Measurements from ENCODE around the gene IL18. TPM values are rescaled to one million over a fixed set of nuclear protein-coding genes. Genes with fewer than 3 reads are reported as not detected.

Gene IL18
- total RNA-seq, 1 donor from 2014 or later: 5.3 TPM

- no peak overlapping the region for H3K27ac Mint-ChIP-seq (ENCODE audit: unreplicated experiment)
- H2AFZ ChIP-seq (ENCODE audit: low read depth, low read length): no peak overlapping the region
- no peaks in the 10 kb centered on the region for H3K9me3 ChIP-seq (ENCODE audit: insufficient read depth, low read depth, low read length)
- no peak overlapping the region for H3K4me3 Mint-ChIP-seq (ENCODE audit: unreplicated experiment)
- DNase-seq (ENCODE audit: low read depth) (no peak), FAIRE-seq (no peak)
- no peaks in the 10 kb centered on the region for H3K27me3 Mint-ChIP-seq (ENCODE audit: low read depth, unreplicated experiment)
- H3K9me3 Mint-ChIP-seq (ENCODE audit: unreplicated experiment): no peaks in the 10 kb centered on the region
- H4K20me1 ChIP-seq (ENCODE audit: insufficient read depth, low read length): no peaks in the 10 kb centered on the region
- peaks cover 3% of the 10 kb centered on the region for H3K4me1 Mint-ChIP-seq (ENCODE audit: low read depth, unreplicated experiment)
- no peaks in the 10 kb centered on the region for H3K27me3 ChIP-seq (ENCODE audit: insufficient read depth, low read length)
- no peak for TF ChIP-seq CTCF (IDR thresholded peaks at IDR 0.05; ENCODE audit: insufficient read depth, low read depth, low read length)
- TF ChIP-seq EZH2 (IDR thresholded peaks at IDR 0.05; ENCODE audit: insufficient read depth, low read length): no peak
- H3K4me1 ChIP-seq (ENCODE audit: insufficient read depth, low read length): peaks cover 10% of the 10 kb centered on the region
- H3K4me2 ChIP-seq (ENCODE audit: low read length): no peak overlapping the region
- H3K4me3 ChIP-seq (ENCODE audit: insufficient read depth, low read depth, low read length): no peak overlapping the region
- no peaks in the 10 kb centered on the region for H3K36me3 ChIP-seq (ENCODE audit: insufficient read depth, low read length)
- no peaks in the 10 kb centered on the region for H3K79me2 ChIP-seq (ENCODE audit: insufficient read depth, low read length)
- H3K36me3 Mint-ChIP-seq (ENCODE audit: low read depth, unreplicated experiment): no peaks in the 10 kb centered on the region
- no peak overlapping the region for H3K27ac ChIP-seq (ENCODE audit: low read depth, low read length)
- no peak overlapping the region for H3K9ac ChIP-seq (ENCODE audit: low read length)
Observed at GRCh38 chr11:112173152-112173551, 9.3 kb upstream of the IL18 start.

- TF ChIP-seq CTCF (IDR thresholded peaks at IDR 0.05; ENCODE audit: insufficient read depth, low read depth, low read length): no peak
- TF ChIP-seq EZH2 (IDR thresholded peaks at IDR 0.05; ENCODE audit: insufficient read depth, low read length): no peak
- Mint-ChIP-seq H3K9me3 (ENCODE audit: unreplicated experiment) (no peaks in the 10 kb centered on the region), H3K27ac (ENCODE audit: unreplicated experiment) (no peak overlapping the region), H3K27me3 (ENCODE audit: low read depth, unreplicated experiment) (no peaks in the 10 kb centered on the region), H3K36me3 (ENCODE audit: low read depth, unreplicated experiment) (no peaks in the 10 kb centered on the region), H3K4me1 (ENCODE audit: low read depth, unreplicated experiment) (peaks cover 3% of the 10 kb centered on the region), H3K4me3 (ENCODE audit: unreplicated experiment) (no peak overlapping the region)
- H3K9me3 ChIP-seq (ENCODE audit: insufficient read depth, low read depth, low read length): no peaks in the 10 kb centered on the region
- peaks cover 10% of the 10 kb centered on the region for H3K4me1 ChIP-seq (ENCODE audit: insufficient read depth, low read length)
- no peak overlapping the region for H2AFZ ChIP-seq (ENCODE audit: low read depth, low read length)
- no peak for FAIRE-seq
- H4K20me1 ChIP-seq (ENCODE audit: insufficient read depth, low read length): no peaks in the 10 kb centered on the region
- H3K79me2 ChIP-seq (ENCODE audit: insufficient read depth, low read length): no peaks in the 10 kb centered on the region
- H3K4me2 ChIP-seq (ENCODE audit: low read length): peak overlapping the region; percentile 8
- H3K27me3 ChIP-seq (ENCODE audit: insufficient read depth, low read length): no peaks in the 10 kb centered on the region
- H3K36me3 ChIP-seq (ENCODE audit: insufficient read depth, low read length): no peaks in the 10 kb centered on the region
- DNase-seq (ENCODE audit: low read depth): peak; percentile 61
- H3K4me3 ChIP-seq (ENCODE audit: insufficient read depth, low read depth, low read length): no peak overlapping the region
- no peak overlapping the region for H3K27ac ChIP-seq (ENCODE audit: low read depth, low read length)
- H3K9ac ChIP-seq (ENCODE audit: low read length): no peak overlapping the region
Observed at GRCh38 chr11:112172362-112172994, 8.6 kb upstream of the IL18 start.

GRCh38 chr11:112167145-112167544, 3.3 kb upstream of the IL18 start, which contains the start of gene TEX12:
Gene TEX12, plus strand, starts transcription at chr11:112167372. Its CDS starts 1,897 bp downstream, at chr11:112169269.
- Mint-ChIP-seq H3K36me3 (ENCODE audit: low read depth, unreplicated experiment) (no peaks in the 10 kb centered on the region), H3K9me3 (ENCODE audit: unreplicated experiment) (no peaks in the 10 kb centered on the region), H3K27ac (ENCODE audit: unreplicated experiment) (no peak within 1 kb of the TSS), H3K4me1 (ENCODE audit: low read depth, unreplicated experiment) (peaks cover 5% of the 10 kb centered on the region), H3K4me3 (ENCODE audit: unreplicated experiment) (no peak within 1 kb of the TSS), H3K27me3 (ENCODE audit: low read depth, unreplicated experiment) (no peaks in the 10 kb centered on the region)
- H3K27me3 ChIP-seq (ENCODE audit: insufficient read depth, low read length): no peaks in the 10 kb centered on the region
- H3K9ac ChIP-seq (ENCODE audit: low read length): no peak within 1 kb of the TSS
- no peaks in the 10 kb centered on the region for H3K9me3 ChIP-seq (ENCODE audit: insufficient read depth, low read depth, low read length)
- no peak within 1 kb of the TSS for H2AFZ ChIP-seq (ENCODE audit: low read depth, low read length)
- H4K20me1 ChIP-seq (ENCODE audit: insufficient read depth, low read length): no peaks in the 10 kb centered on the region
- no peak within 1 kb of the TSS for H3K4me3 ChIP-seq (ENCODE audit: insufficient read depth, low read depth, low read length)
- no peaks in the 10 kb centered on the region for H3K79me2 ChIP-seq (ENCODE audit: insufficient read depth, low read length)
- H3K4me1 ChIP-seq (ENCODE audit: insufficient read depth, low read length): peaks cover 4% of the 10 kb centered on the region
- no peak within 1 kb of the TSS for H3K27ac ChIP-seq (ENCODE audit: low read depth, low read length)
- no peak within 1 kb of the TSS for H3K4me2 ChIP-seq (ENCODE audit: low read length)
- no peaks in the 10 kb centered on the region for H3K36me3 ChIP-seq (ENCODE audit: insufficient read depth, low read length)
- FAIRE-seq: no peak
- TF ChIP-seq EZH2 (IDR thresholded peaks at IDR 0.05; ENCODE audit: insufficient read depth, low read length): no peak
- DNase-seq (ENCODE audit: low read depth): no peak
